GM12874 (cell line): ENCODE results near the gene HEPHL1.

Experiments
- CTCF ChIP-seq: IDR thresholded peaks from 2 replicates; pipeline ENCODE4 v1.5.1; 2011; ENCODE audit warnings: low read depth, mild to moderate bottlenecking, control low read depth, low read length, moderate library complexity; ENCODE audit not compliant: insufficient read depth

HEPHL1 gene

GRCh38 chr11:94091091-94091490 is 69.9 kb downstream of the HEPHL1 start:
- no peak for TF ChIP-seq CTCF

- TF ChIP-seq CTCF = no peak
These were observed 79.1 kb downstream of the HEPHL1 start for GRCh38 chr11:94100253-94100652.

- no peak for TF ChIP-seq CTCF
These were observed 82.3 kb downstream of the HEPHL1 start for GRCh38 chr11:94103471-94103870.

GRCh38 chr11:94104734-94105133 is 83.6 kb downstream of the HEPHL1 start:
- TF ChIP-seq CTCF = no peak

- TF ChIP-seq CTCF = no peak
These were observed 85.6 kb downstream of the HEPHL1 start for GRCh38 chr11:94106716-94107115.

- no peak for TF ChIP-seq CTCF
These were observed 86.2 kb downstream of the HEPHL1 start for GRCh38 chr11:94107363-94107762.

- no peak for TF ChIP-seq CTCF
These were observed 90.1 kb downstream of the HEPHL1 start for GRCh38 chr11:94111241-94111640.

- TF ChIP-seq CTCF = no peak
These were observed 90.5 kb downstream of the HEPHL1 start for GRCh38 chr11:94111660-94112059.
